ENCODE measurements around the gene ACSF3.

The ACSF3 gene

GRCh38 chr16:89114159-89114981, 20.7 kb downstream of the ACSF3 start:
- peak; percentile 21 for DNase-seq

- no peak for DNase-seq
Observed at GRCh38 chr16:89115216-89115861, 21.7 kb downstream of the ACSF3 start.

- DNase-seq, result no peak
Observed at GRCh38 chr16:89116341-89117226, 22.9 kb downstream of the ACSF3 start.

- no peak for DNase-seq
Observed at GRCh38 chr16:89117227-89117974, 23.7 kb downstream of the ACSF3 start.

GRCh38 chr16:89117975-89118289, 24.3 kb downstream of the ACSF3 start:
- DNase-seq, result no peak

GRCh38 chr16:89118361-89119165, 24.9 kb downstream of the ACSF3 start:
- no peak for DNase-seq

GRCh38 chr16:89119166-89119621, 25.5 kb downstream of the ACSF3 start:
- DNase-seq, result no peak

GRCh38 chr16:89119661-89120141, 26.0 kb downstream of the ACSF3 start:
- DNase-seq, result no peak

GRCh38 chr16:89120281-89120680, 26.6 kb downstream of the ACSF3 start:
- DNase-seq, result no peak

GRCh38 chr16:89120921-89121351, 27.3 kb downstream of the ACSF3 start:
- no peak for DNase-seq

GRCh38 chr16:89121691-89122321, 28.2 kb downstream of the ACSF3 start:
- no peak for DNase-seq

GRCh38 chr16:89122322-89122851, 28.7 kb downstream of the ACSF3 start:
- no peak for DNase-seq

- no peak for DNase-seq
Observed at GRCh38 chr16:89123001-89123830, 29.6 kb downstream of the ACSF3 start.

GRCh38 chr16:89123831-89124100, 30.1 kb downstream of the ACSF3 start:
- DNase-seq, result no peak

- no peak for DNase-seq
Observed at GRCh38 chr16:89129378-89129777, 35.7 kb downstream of the ACSF3 start.

- DNase-seq, result no peak
Observed at GRCh38 chr16:89130448-89130847, 36.8 kb downstream of the ACSF3 start.

GRCh38 chr16:89131783-89132182, 38.1 kb downstream of the ACSF3 start:
- DNase-seq, result no peak

- DNase-seq, result no peak
Observed at GRCh38 chr16:89132194-89133005, 38.7 kb downstream of the ACSF3 start.

GRCh38 chr16:89133457-89134127, 39.9 kb downstream of the ACSF3 start:
- no peak for DNase-seq

Data from EL (cell line).